ENCODE data around the gene PCCB.

DNA sequence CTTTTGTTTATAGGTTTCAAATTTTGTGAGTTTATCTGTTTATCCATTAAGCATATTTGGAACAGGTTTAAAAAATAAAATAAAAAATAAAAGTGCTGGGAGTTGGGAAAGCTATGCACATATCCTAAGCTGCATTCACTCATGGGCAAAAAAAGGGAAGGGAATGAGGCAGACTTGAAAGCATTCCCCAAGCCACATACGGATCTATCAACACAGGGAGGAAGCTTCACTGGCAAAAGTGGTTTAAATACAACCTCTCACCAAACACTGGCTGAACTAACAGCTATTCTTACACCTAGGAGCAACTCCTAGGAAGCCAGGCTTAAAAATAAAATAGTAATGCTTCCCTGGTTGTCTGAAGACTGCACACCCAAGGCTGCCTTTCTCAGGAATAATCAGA is 101.2 kb downstream of the PCCB start:
- TF ChIP-seq, protein P1, sequence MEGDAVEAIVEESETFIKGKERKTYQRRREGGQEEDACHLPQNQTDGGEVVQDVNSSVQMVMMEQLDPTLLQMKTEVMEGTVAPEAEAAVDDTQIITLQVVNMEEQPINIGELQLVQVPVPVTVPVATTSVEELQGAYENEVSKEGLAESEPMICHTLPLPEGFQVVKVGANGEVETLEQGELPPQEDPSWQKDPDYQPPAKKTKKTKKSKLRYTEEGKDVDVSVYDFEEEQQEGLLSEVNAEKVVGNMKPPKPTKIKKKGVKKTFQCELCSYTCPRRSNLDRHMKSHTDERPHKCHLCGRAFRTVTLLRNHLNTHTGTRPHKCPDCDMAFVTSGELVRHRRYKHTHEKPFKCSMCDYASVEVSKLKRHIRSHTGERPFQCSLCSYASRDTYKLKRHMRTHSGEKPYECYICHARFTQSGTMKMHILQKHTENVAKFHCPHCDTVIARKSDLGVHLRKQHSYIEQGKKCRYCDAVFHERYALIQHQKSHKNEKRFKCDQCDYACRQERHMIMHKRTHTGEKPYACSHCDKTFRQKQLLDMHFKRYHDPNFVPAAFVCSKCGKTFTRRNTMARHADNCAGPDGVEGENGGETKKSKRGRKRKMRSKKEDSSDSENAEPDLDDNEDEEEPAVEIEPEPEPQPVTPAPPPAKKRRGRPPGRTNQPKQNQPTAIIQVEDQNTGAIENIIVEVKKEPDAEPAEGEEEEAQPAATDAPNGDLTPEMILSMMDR (IDR thresholded peaks at IDR 0.05), result no peak
- TF ChIP-seq POLR2A (IDR thresholded peaks at IDR 0.05), result no peak
